ENCODE data around the gene TNS3.
"Not testable (repeated sequence)": the region's sequence is repeated elsewhere in the genome, so short reads cannot be mapped to it uniquely, and the experiment has no call there.

The TNS3 gene

GRCh38 chr7:47447621-47448349 is 134.1 kb downstream of the TNS3 start:
- Histone ChIP-seq H3K9me3 (ENCODE audit: control insufficient read depth, low read depth, low read length) (no peaks in the 10 kb centered on the region), H3K4me3 (ENCODE audit: low read length) (no peak overlapping the region), H3K36me3 (ENCODE audit: control insufficient read depth, low read depth, low read length) (no peaks in the 10 kb centered on the region), H3K9ac (ENCODE audit: low read length) (no peak overlapping the region), H3K4me1 (ENCODE audit: control insufficient read depth, low read depth, low read length) (peaks cover 4% of the 10 kb centered on the region), H3K27ac (ENCODE audit: low read length) (no peak overlapping the region), H3K27me3 (ENCODE audit: control insufficient read depth, insufficient read depth, low read length) (no peaks in the 10 kb centered on the region)

- no peaks in the 10 kb centered on the region for H3K27me3 ChIP-seq (ENCODE audit: control insufficient read depth, insufficient read depth, low read length)
- no peak overlapping the region for H3K4me3 ChIP-seq (ENCODE audit: low read length)
- H3K4me1 ChIP-seq (ENCODE audit: control insufficient read depth, low read depth, low read length), result no peaks in the 10 kb centered on the region
- H3K36me3 ChIP-seq (ENCODE audit: control insufficient read depth, low read depth, low read length), result no peaks in the 10 kb centered on the region
- H3K9me3 ChIP-seq (ENCODE audit: control insufficient read depth, low read depth, low read length), result no peaks in the 10 kb centered on the region
- H3K9ac ChIP-seq (ENCODE audit: low read length), result no peak overlapping the region
- H3K27ac ChIP-seq (ENCODE audit: low read length), result no peak overlapping the region
These were observed 134.9 kb downstream of the TNS3 start for GRCh38 chr7:47446871-47447466.

- no peaks in the 10 kb centered on the region for H3K4me1 ChIP-seq (ENCODE audit: control insufficient read depth, low read depth, low read length)
- H3K9ac ChIP-seq (ENCODE audit: low read length), result no peak overlapping the region
- no peaks in the 10 kb centered on the region for H3K36me3 ChIP-seq (ENCODE audit: control insufficient read depth, low read depth, low read length)
- no peaks in the 10 kb centered on the region for H3K9me3 ChIP-seq (ENCODE audit: control insufficient read depth, low read depth, low read length)
- no peaks in the 10 kb centered on the region for H3K27me3 ChIP-seq (ENCODE audit: control insufficient read depth, insufficient read depth, low read length)
- H3K27ac ChIP-seq (ENCODE audit: low read length), result no peak overlapping the region
- no peak overlapping the region for H3K4me3 ChIP-seq (ENCODE audit: low read length)
These were observed 137.4 kb downstream of the TNS3 start for GRCh38 chr7:47444376-47445098.

- Histone ChIP-seq H3K9me3 (ENCODE audit: control insufficient read depth, low read depth, low read length) (no peaks in the 10 kb centered on the region), H3K9ac (ENCODE audit: low read length) (no peak overlapping the region), H3K27me3 (ENCODE audit: control insufficient read depth, insufficient read depth, low read length) (no peaks in the 10 kb centered on the region), H3K4me3 (ENCODE audit: low read length) (no peak overlapping the region), H3K36me3 (ENCODE audit: control insufficient read depth, low read depth, low read length) (no peaks in the 10 kb centered on the region), H3K4me1 (ENCODE audit: control insufficient read depth, low read depth, low read length) (no peaks in the 10 kb centered on the region), H3K27ac (ENCODE audit: low read length) (no peak overlapping the region)
These were observed 138.9 kb downstream of the TNS3 start for GRCh38 chr7:47443049-47443448.

GRCh38 chr7:47442605-47442865 is 139.4 kb downstream of the TNS3 start:
- H3K27ac ChIP-seq (ENCODE audit: low read length), result no peak overlapping the region
- no peaks in the 10 kb centered on the region for H3K27me3 ChIP-seq (ENCODE audit: control insufficient read depth, insufficient read depth, low read length)
- H3K9ac ChIP-seq (ENCODE audit: low read length), result no peak overlapping the region
- no peaks in the 10 kb centered on the region for H3K9me3 ChIP-seq (ENCODE audit: control insufficient read depth, low read depth, low read length)
- no peaks in the 10 kb centered on the region for H3K4me1 ChIP-seq (ENCODE audit: control insufficient read depth, low read depth, low read length)
- no peak overlapping the region for H3K4me3 ChIP-seq (ENCODE audit: low read length)
- no peaks in the 10 kb centered on the region for H3K36me3 ChIP-seq (ENCODE audit: control insufficient read depth, low read depth, low read length)

- H3K4me1 ChIP-seq (ENCODE audit: control insufficient read depth, low read depth, low read length), result no peaks in the 10 kb centered on the region
These were observed 139.9 kb downstream of the TNS3 start for GRCh38 chr7:47441796-47442604.

GRCh38 chr7:47441048-47441447 is 140.9 kb downstream of the TNS3 start:
- H3K4me3 ChIP-seq (ENCODE audit: low read length); H3K27ac ChIP-seq (ENCODE audit: low read length); H3K4me1 ChIP-seq (ENCODE audit: control insufficient read depth, low read depth, low read length); H3K36me3 ChIP-seq (ENCODE audit: control insufficient read depth, low read depth, low read length); H3K9me3 ChIP-seq (ENCODE audit: control insufficient read depth, low read depth, low read length); H3K27me3 ChIP-seq (ENCODE audit: control insufficient read depth, insufficient read depth, low read length); H3K9ac ChIP-seq (ENCODE audit: low read length): not testable (repeated sequence)

More at GRCh38 chr7:47441796-47442604, 139.9 kb downstream of the TNS3 start:
- H3K4me3 ChIP-seq (ENCODE audit: low read length), result no peak overlapping the region
- H3K9ac ChIP-seq (ENCODE audit: low read length), result no peak overlapping the region
- no peaks in the 10 kb centered on the region for H3K27me3 ChIP-seq (ENCODE audit: control insufficient read depth, insufficient read depth, low read length)
- no peaks in the 10 kb centered on the region for H3K9me3 ChIP-seq (ENCODE audit: control insufficient read depth, low read depth, low read length)
- H3K27ac ChIP-seq (ENCODE audit: low read length), result no peak overlapping the region
- no peaks in the 10 kb centered on the region for H3K36me3 ChIP-seq (ENCODE audit: control insufficient read depth, low read depth, low read length)

GRCh38 chr7:47440320-47440719 is 141.6 kb downstream of the TNS3 start:
- Histone ChIP-seq H3K4me1 (ENCODE audit: control insufficient read depth, low read depth, low read length) (no peaks in the 10 kb centered on the region), H3K27ac (ENCODE audit: low read length) (no peak overlapping the region)

GRCh38 chr7:47439181-47439667 is 142.7 kb downstream of the TNS3 start:
- no peak overlapping the region for H3K27ac ChIP-seq (ENCODE audit: low read length)
- H3K9ac ChIP-seq (ENCODE audit: low read length), result no peak overlapping the region
- no peak overlapping the region for H3K4me3 ChIP-seq (ENCODE audit: low read length)
- H3K4me1 ChIP-seq (ENCODE audit: control insufficient read depth, low read depth, low read length), result no peaks in the 10 kb centered on the region
- H3K36me3 ChIP-seq (ENCODE audit: control insufficient read depth, low read depth, low read length), result no peaks in the 10 kb centered on the region
- no peaks in the 10 kb centered on the region for H3K27me3 ChIP-seq (ENCODE audit: control insufficient read depth, insufficient read depth, low read length)
- no peaks in the 10 kb centered on the region for H3K9me3 ChIP-seq (ENCODE audit: control insufficient read depth, low read depth, low read length)

More at GRCh38 chr7:47440320-47440719, 141.6 kb downstream of the TNS3 start:
- H3K27me3 ChIP-seq (ENCODE audit: control insufficient read depth, insufficient read depth, low read length), result no peaks in the 10 kb centered on the region
- no peaks in the 10 kb centered on the region for H3K9me3 ChIP-seq (ENCODE audit: control insufficient read depth, low read depth, low read length)
- no peak overlapping the region for H3K4me3 ChIP-seq (ENCODE audit: low read length)
- no peak overlapping the region for H3K9ac ChIP-seq (ENCODE audit: low read length)
- H3K36me3 ChIP-seq (ENCODE audit: control insufficient read depth, low read depth, low read length), result no peaks in the 10 kb centered on the region

- Histone ChIP-seq H3K4me1 (ENCODE audit: control insufficient read depth, low read depth, low read length) (no peaks in the 10 kb centered on the region), H3K27ac (ENCODE audit: low read length) (no peak overlapping the region), H3K27me3 (ENCODE audit: control insufficient read depth, insufficient read depth, low read length) (no peaks in the 10 kb centered on the region), H3K9ac (ENCODE audit: low read length) (no peak overlapping the region), H3K9me3 (ENCODE audit: control insufficient read depth, low read depth, low read length) (no peaks in the 10 kb centered on the region), H3K36me3 (ENCODE audit: control insufficient read depth, low read depth, low read length) (no peaks in the 10 kb centered on the region), H3K4me3 (ENCODE audit: low read length) (no peak overlapping the region)
These were observed 143.4 kb downstream of the TNS3 start for GRCh38 chr7:47438411-47439029.

- no peak overlapping the region for H3K4me3 ChIP-seq (ENCODE audit: low read length)
- no peak overlapping the region for H3K27ac ChIP-seq (ENCODE audit: low read length)
- H3K27me3 ChIP-seq (ENCODE audit: control insufficient read depth, insufficient read depth, low read length), result no peaks in the 10 kb centered on the region
- H3K9ac ChIP-seq (ENCODE audit: low read length), result no peak overlapping the region
- H3K36me3 ChIP-seq (ENCODE audit: control insufficient read depth, low read depth, low read length), result no peaks in the 10 kb centered on the region
- H3K9me3 ChIP-seq (ENCODE audit: control insufficient read depth, low read depth, low read length), result no peaks in the 10 kb centered on the region
- H3K4me1 ChIP-seq (ENCODE audit: control insufficient read depth, low read depth, low read length), result no peaks in the 10 kb centered on the region
These were observed 146.0 kb downstream of the TNS3 start for GRCh38 chr7:47435889-47436312.
